ENCODE results near the gene CNOT6.

Gene CNOT6

GRCh38 chr5:180603076-180603594 lies 109.0 kb downstream of the CNOT6 start:
- DNase-seq: no peak

GRCh38 chr5:180604271-180604670 lies 110.1 kb downstream of the CNOT6 start:
- no peak for DNase-seq

GRCh38 chr5:180605554-180606214 lies 111.5 kb downstream of the CNOT6 start:
- DNase-seq: peak; percentile 57

- DNase-seq: no peak
Measured at GRCh38 chr5:180606215-180606785, 112.1 kb downstream of the CNOT6 start.

GRCh38 chr5:180607861-180608571 lies 113.8 kb downstream of the CNOT6 start:
- no peak for DNase-seq

- no peak for DNase-seq
Measured at GRCh38 chr5:180608572-180609310, 114.6 kb downstream of the CNOT6 start.

GRCh38 chr5:180609386-180609785 lies 115.2 kb downstream of the CNOT6 start:
- no peak for DNase-seq

- no peak for DNase-seq
Measured at GRCh38 chr5:180609817-180610550, 115.8 kb downstream of the CNOT6 start.

- no peak for DNase-seq
Measured at GRCh38 chr5:180611140-180611850, 117.1 kb downstream of the CNOT6 start.

- no peak for DNase-seq
Measured at GRCh38 chr5:180612683-180613082, 118.5 kb downstream of the CNOT6 start.

GRCh38 chr5:180613188-180613813 lies 119.1 kb downstream of the CNOT6 start:
- no peak for DNase-seq

- no peak for DNase-seq
Measured at GRCh38 chr5:180613814-180614188, 119.6 kb downstream of the CNOT6 start.

GRCh38 chr5:180618487-180618828 lies 124.3 kb downstream of the CNOT6 start:
- no peak for DNase-seq

- DNase-seq: peak; percentile 1
Measured at GRCh38 chr5:180618829-180619562, 124.8 kb downstream of the CNOT6 start.

- no peak for DNase-seq
Measured at GRCh38 chr5:180619563-180619915, 125.4 kb downstream of the CNOT6 start.

GRCh38 chr5:180620014-180620413 lies 125.8 kb downstream of the CNOT6 start:
- DNase-seq: no peak

- no peak for DNase-seq
Measured at GRCh38 chr5:180621311-180621710, 127.1 kb downstream of the CNOT6 start.

GRCh38 chr5:180622910-180623309 lies 128.7 kb downstream of the CNOT6 start:
- DNase-seq: no peak

- no peak for DNase-seq
Measured at GRCh38 chr5:180623411-180623834, 129.2 kb downstream of the CNOT6 start.

GRCh38 chr5:180623844-180624243 lies 129.7 kb downstream of the CNOT6 start:
- DNase-seq: no peak

GRCh38 chr5:180624587-180624986 lies 130.4 kb downstream of the CNOT6 start:
- no peak for DNase-seq
